NCI-H82 treated with DMSO at 0.1 percent for 48 hours (cell line): ENCODE data around the gene TMEM164.

Experiments used
- DNase-seq: peaks from one replicate; lab custom pipeline; 2025; ENCODE audit not compliant: unreplicated experiment; lab: John Stamatoyannopoulos, UW

Gene TMEM164

DNA sequence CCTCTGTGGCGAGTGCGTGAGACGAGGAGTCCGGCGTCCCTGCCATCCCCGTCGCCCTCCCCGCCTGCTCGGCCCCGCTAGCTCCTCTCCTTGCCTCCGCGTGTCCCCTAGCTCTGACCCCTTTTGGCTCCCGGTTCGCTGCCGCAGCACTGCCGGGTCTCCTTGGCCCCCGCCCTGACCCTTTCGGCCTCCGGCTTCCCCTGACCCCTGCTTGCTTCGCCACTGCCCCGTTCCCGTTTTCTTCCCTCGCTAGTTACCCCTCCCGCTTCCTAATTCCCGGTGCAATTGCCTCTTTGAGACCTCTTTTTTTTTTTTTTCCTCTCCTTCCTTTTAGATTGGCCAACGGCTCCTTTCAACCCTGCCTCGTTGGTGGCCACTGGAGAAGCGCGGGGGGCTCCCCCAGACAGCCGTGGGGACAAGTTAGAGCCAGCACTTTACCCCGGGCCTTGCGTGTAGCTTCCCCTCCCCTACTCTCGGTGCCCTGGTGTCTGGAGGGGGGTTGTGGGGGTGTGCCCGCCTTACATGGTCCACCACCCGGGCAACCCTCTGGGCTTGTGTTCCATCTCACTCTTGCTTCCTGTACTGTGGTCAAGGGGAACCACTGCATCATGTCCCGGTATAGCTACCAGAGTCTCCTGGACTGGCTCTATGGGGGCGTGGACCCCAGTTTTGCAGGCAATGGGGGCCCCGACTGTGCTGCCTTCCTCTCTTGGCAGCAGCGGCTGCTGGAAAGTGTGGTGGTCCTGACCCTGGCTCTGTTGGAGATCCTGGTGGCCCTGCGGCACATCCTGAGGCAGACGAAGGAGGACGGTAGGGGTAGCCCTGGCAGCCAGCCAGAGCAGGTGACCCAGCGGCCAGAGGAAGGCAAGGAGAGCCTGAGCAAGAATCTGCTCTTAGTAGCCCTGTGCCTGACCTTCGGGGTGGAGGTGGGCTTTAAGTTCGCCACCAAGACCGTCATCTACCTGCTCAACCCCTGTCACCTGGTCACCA, 548 bp downstream of the TMEM164 start:
- no peak for DNase-seq

GRCh38 chrX:110004215-110004614, 1.3 kb downstream of the TMEM164 start:
- no peak for DNase-seq

DNA sequence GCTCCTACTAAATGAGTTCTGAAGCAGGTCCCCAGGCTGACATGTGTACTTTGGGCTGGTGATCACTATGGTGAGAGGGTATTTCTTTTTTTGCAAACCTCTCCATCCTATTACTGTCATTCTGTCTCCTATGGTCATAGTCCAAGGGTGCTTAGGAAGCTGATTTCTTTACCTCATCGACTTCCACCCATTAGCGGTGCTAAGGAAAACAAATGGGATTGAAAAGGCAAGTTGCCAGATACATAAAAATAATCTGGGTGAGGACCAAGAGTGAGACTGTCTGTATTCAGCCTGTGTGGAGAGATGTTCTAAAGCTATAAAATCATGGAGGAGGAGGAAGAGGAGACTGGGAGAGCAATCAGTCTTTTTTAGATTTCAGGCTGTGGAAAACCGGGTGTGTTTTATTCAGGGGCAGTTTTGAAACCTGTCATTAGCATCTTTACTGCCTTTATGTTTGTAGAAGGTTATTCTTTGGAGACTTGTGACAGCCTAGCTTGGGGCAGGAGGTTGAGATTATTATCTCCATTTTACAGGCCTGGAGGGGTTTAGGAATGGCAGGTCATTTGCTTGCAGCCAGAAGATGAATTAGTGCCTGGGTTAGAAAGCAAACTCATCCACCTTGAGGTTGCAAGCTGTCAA, 1.9 kb downstream of the TMEM164 start:
- DNase-seq, result peak; percentile 16

- DNase-seq, result no peak
These were observed 3.2 kb downstream of the TMEM164 start for GRCh38 chrX:110006161-110006560.

DNA sequence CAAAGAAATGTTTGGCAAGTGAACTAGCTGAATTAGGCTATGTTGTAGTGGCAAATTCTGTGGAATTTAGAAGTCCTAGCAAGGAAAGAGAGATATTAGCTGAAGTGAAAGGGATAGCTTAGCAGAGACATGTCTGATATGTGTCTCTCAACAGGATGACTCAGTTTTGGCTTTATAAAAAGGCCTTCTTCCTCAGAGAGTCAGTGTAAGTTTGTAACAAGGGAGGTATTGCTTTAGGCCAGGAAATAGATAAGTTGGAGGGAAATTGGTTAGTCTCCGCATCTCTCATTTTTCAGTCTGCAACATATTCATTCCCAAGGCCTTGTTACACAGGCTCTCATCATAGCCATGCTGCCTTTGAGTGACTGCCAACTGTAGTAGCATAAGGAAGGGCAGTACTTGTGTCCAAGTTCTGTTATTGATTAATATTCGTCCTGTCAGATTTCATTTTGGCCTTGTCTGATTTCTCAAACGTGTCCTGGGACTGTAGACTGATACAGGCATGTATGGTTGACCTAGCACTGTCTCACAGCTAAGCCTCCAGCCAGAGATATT, 4.0 kb downstream of the TMEM164 start:
- DNase-seq, result no peak

DNA sequence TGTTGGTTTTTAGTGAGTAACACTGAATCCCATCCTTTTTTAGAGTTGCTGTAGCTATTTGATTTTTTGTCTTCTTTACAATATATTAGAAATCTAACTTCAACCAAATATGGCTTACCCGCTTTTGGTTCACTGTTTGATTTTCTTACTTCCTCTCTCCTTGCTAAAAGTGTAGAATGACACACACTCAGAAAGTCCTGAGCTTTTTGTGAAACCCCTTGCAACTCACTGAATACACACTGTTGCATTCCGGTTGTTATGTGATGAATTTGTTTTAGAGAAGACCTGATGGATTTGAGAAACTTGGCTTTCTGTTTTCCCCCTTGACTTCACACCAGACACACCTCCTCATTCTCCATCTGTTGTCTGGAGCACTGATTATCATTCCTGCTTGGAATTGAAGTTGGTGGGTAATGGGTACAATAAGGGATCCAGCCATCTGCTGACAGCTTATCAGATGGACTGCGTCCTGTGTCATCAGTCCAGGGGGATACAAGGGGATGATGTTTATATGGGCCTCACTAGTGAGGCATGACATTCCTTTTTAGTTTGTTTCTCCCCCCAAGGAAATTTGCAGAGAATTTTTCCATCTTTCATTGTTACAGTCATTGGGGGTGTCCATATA, 5.2 kb downstream of the TMEM164 start:
- DNase-seq, result peak; percentile 60

DNA sequence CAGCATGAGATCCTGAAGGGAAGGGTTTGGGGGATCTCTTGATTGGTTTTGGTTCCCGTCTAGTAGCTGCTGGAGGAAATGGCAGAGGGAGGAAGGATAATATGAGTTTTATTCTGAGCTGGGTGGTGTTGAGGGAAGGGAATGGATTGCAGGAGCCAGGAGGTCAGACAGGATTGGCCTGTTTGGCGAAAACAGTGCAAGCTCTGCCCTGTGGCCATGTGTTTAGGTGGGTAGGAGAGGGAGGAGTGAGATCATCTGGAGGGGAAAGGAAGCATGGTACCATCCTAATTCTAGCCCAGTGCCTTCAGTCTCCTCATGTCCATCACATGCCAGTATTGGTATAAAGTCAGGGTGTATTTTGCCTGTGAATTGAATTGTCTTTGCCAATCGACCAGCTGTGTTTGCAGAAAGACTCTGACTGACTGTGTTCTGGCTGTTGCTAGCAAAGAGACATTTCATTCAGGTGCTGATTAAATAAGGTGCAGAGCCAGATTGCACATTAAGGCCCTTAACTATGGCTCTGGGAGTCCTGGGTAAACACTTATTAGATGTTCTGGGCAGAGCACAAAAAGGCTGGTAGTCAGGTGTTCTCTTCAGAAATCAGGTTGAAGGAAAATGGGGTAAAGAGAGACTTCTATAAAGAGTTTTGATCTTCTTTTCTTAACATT, 10.0 kb downstream of the TMEM164 start:
- DNase-seq, result no peak

- no peak for DNase-seq
These were observed 11.1 kb downstream of the TMEM164 start for GRCh38 chrX:110013968-110014367.

- no peak for DNase-seq
These were observed 12.1 kb downstream of the TMEM164 start for GRCh38 chrX:110015032-110015431.

- no peak for DNase-seq
These were observed 13.0 kb downstream of the TMEM164 start for GRCh38 chrX:110015915-110016314.

- DNase-seq, result no peak
These were observed 17.6 kb downstream of the TMEM164 start for GRCh38 chrX:110020536-110020935.

DNA sequence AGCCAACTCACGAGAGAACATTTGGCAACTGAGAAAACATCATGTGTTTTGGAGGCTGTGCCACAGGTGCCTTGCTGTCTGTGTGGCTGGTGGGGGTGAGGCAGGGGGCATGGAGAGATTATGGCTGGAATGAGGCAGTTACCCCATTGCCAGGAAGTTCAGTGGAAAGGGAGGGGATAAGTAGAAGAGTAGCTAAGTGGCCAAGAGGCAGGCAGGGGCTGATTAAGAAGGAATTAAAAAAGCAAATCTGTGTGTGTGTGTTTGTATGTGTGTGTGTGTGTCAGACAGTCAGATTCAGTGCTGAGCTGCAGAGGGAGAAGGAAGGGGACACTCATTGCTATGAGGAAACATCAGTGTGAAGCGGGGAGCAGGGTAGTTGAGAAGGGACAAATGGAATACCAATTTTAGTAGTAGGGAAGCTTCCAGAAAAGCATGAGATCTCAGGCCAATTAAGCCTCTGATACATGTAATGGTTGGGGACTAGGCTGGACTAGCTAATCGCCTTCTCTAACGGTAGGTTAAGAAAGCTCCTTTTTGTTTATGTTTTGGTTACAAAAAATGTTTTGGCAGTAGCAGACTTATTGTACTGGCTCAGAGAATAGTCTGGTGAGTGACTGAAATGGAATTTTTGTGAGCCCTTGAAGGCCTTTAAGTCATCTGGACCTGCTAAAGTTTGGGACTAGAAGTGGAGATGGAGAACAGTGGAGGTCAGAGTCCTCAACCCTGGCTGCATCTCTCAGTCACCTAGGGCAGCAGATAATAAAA, 18.5 kb downstream of the TMEM164 start:
- DNase-seq, result peak; percentile 94

- DNase-seq, result no peak
These were observed 19.9 kb downstream of the TMEM164 start for GRCh38 chrX:110022599-110023448.

GRCh38 chrX:110025395-110025794, 22.5 kb downstream of the TMEM164 start:
- no peak for DNase-seq

DNA sequence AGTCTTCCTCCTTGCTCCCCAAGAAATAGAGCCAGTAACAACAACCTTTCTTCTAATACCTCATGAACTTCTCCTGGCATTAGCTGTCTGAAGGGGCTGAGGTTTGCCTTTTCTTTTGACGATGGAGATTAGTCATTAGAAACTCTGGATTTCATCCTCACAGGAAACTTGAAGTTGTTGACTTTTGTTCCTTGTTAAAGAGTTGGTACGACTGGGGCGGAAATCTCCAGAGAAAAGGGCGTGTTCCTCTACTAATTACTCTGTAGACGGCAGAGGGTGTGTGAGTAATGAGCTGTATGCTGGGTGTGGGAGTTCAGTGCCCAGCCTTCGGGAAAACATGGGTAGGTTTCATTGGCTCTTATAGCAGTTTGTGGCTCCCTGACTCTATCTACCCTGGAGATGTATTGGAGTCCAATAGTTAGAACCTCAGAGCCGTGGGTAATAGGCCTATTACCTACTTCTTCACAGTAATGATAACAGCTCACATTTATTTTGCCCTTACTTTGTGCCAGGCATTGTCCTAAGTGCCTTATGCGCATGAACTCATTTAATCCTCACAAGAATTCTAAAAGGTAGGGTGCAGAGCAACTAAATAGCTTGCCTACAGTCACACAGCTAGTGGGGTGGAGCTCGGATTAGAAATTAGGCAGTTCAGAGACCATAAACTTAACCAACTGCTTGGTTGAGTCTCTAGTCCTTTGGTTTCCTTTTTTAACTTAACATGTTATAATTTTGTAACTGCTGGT, 23.4 kb downstream of the TMEM164 start:
- peak; percentile 6 for DNase-seq

GRCh38 chrX:110032534-110033147, 29.7 kb downstream of the TMEM164 start:
- DNase-seq, result no peak

DNA sequence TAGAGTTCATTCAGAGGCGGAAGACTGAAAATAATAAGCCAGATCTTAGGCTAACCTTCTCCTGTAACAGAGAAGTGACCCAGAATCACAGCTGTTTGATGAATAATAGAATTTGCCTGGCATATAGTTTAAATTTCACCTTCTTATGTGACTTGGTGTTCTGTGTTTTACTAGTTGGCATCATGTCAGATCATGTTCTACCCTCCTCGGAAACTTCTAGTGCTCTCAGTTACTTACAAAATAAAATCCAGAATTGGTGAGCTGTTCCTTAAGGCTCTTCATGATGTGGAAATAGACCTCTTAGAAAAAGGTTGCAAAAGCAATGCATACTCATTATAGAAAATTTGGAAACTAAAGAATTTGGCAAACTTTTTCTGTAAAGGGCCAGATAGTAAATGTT, 31.1 kb downstream of the TMEM164 start:
- DNase-seq, result no peak
